ENCODE results near the gene THSD4.

DNA sequence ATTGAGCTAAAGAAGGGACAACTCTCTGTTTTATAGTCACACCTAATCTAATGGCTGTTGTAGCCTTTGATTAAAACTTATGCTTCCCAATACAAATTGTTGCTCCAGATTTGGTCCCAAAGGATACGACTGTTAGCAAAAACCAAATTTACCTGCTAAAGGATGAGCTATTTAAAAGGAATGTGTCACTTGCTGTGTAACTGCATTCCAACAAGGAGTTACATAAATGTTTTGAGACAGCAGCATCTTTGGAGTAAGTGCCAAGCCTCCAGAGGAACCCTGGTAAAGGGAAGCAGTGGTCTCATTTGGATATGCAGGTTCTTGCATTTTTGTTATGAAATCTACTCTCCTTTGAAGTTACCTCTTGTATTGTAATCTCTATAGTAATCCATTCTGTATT is 233.3 kb downstream of the THSD4 start:
- TF ChIP-seq, protein P1, sequence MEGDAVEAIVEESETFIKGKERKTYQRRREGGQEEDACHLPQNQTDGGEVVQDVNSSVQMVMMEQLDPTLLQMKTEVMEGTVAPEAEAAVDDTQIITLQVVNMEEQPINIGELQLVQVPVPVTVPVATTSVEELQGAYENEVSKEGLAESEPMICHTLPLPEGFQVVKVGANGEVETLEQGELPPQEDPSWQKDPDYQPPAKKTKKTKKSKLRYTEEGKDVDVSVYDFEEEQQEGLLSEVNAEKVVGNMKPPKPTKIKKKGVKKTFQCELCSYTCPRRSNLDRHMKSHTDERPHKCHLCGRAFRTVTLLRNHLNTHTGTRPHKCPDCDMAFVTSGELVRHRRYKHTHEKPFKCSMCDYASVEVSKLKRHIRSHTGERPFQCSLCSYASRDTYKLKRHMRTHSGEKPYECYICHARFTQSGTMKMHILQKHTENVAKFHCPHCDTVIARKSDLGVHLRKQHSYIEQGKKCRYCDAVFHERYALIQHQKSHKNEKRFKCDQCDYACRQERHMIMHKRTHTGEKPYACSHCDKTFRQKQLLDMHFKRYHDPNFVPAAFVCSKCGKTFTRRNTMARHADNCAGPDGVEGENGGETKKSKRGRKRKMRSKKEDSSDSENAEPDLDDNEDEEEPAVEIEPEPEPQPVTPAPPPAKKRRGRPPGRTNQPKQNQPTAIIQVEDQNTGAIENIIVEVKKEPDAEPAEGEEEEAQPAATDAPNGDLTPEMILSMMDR (IDR thresholded peaks at IDR 0.05): no peak
- no peak for TF ChIP-seq EP300 (IDR thresholded peaks at IDR 0.05)

Data from sigmoid colon (tissue), 4 donors.